TTC549 (cell line): ENCODE results near the gene GRIK1.

ENCODE experiments used
- FAIRE-seq: peaks from 2 replicates; lab custom pipeline; 2012; peaks lifted over from hg19 to GRCh38; lab: Jason Lieb, UNC

The GRIK1 gene

GRCh38 chr21:29718081-29718815, 221.5 kb downstream of the GRIK1 start:
- FAIRE-seq: no peak

- FAIRE-seq: no peak
Measured at GRCh38 chr21:29717659-29718058, 222.1 kb downstream of the GRIK1 start.

GRCh38 chr21:29716753-29717152, 223.0 kb downstream of the GRIK1 start:
- no peak for FAIRE-seq

GRCh38 chr21:29715089-29715488, 224.7 kb downstream of the GRIK1 start:
- no peak for FAIRE-seq

- no peak for FAIRE-seq
Measured at GRCh38 chr21:29712818-29713217, 227.0 kb downstream of the GRIK1 start.

GRCh38 chr21:29711236-29711635, 228.6 kb downstream of the GRIK1 start:
- FAIRE-seq: no peak

DNA sequence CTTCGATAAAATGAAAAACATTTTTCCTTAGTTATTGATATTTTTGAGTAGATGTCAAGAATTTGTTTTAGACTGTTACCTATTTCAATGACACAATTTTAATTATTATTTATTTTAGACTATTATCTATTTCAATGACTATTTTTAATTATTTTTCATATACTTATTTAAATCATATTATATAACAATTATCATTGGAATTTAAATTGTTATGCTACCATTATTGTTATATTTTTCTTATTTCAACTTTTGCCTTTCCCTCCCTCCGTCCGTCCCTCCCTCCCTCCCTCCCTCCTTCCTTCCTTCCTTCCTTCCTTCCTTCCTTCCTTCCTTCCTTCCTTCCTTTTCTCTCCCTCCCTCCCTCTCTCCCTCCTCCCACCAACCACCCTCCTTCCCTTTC, 229.3 kb downstream of the GRIK1 start:
- no peak for FAIRE-seq

GRCh38 chr21:29708401-29708800, 231.4 kb downstream of the GRIK1 start:
- no peak for FAIRE-seq

DNA sequence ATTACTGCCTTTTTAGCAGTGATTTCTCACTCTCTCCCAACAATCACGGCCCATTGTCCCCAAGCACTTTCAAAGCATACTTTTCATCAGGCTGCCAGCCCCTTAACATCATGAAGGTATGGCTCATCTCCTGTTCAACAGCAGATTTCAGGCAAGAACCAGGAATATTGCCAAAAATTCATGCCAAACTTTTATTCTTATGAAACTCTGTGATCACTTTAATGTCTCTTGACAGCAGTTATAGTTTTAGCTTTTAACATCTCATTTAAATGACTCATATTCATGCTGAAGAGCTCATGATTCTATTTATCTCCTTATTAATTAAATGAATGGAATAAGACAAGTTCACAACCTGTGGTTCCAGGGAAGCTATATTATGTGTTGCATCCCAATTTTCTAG, 235.1 kb downstream of the GRIK1 start:
- FAIRE-seq: no peak

DNA sequence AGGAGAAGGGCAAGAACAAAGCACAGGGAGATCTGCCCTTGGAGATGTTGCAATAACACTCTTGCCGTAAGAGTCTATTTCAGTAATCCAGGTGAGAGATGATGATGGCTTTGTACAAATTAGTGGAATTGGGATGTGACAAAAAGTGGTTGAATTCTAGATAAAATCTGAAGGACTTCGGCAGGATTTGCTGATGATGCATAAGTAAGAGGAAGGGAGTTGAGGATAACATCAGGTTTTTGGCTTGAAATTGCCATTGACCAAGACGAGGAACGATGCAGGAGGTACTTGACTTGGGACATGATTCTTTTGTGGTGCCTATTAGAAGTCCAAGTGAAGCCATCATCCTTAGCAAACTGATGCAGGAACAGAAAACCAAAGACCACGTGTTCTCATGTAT, 238.1 kb downstream of the GRIK1 start:
- FAIRE-seq: no peak

GRCh38 chr21:29697555-29698193, 242.1 kb downstream of the GRIK1 start:
- FAIRE-seq: no peak

- no peak for FAIRE-seq
Measured at GRCh38 chr21:29696937-29697336, 242.9 kb downstream of the GRIK1 start.

- no peak for FAIRE-seq
Measured at GRCh38 chr21:29691616-29692491, 247.9 kb downstream of the GRIK1 start.

DNA sequence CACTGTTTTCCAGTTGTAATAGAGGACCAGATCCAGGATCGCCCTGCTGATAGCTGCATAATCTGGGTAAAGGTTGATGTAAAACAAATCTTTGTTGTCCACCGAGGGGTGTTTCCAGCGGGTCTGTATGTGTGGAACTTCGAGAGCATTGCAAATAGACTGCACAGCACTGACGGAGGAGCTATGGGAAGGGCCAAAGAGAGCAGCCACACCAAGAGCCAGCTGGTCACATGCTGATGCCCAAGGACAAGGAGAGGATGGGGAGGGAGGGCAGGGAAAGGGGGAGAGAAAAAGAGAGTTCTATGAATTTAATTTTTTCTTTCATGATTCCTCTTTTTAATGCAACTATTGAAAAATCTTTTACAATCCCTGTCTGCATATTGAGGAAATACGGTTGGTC, 250.0 kb downstream of the GRIK1 start:
- no peak for FAIRE-seq

- FAIRE-seq: no peak
Measured at GRCh38 chr21:29684106-29684505, 255.7 kb downstream of the GRIK1 start.

GRCh38 chr21:29682800-29683199, 257.0 kb downstream of the GRIK1 start:
- no peak for FAIRE-seq

GRCh38 chr21:29680273-29680672, 259.5 kb downstream of the GRIK1 start:
- FAIRE-seq: no peak

- no peak for FAIRE-seq
Measured at GRCh38 chr21:29678626-29679025, 261.2 kb downstream of the GRIK1 start.

- no peak for FAIRE-seq
Measured at GRCh38 chr21:29677326-29677725, 262.5 kb downstream of the GRIK1 start.

GRCh38 chr21:29676395-29676794, 263.4 kb downstream of the GRIK1 start:
- no peak for FAIRE-seq

- FAIRE-seq: no peak
Measured at GRCh38 chr21:29675451-29675850, 264.3 kb downstream of the GRIK1 start.

DNA sequence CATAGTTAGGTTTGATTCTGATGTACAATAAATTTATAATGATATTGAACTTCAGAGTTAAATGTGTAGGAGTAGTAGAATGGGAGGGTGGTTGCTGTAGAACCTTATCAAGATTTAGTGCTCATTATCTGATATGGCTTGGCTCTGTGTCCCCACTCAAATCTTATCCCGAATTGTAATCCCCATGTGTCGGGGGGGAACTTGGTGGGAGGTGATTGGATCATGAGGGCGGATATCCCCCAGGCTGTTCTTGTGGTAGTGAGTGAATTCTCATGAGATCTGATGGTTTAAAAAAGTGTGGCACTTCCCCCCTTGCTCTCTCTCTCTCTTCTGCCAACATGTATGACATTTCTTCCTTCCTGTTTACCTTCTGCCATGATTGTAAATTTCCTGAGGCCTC, 265.5 kb downstream of the GRIK1 start:
- no peak for FAIRE-seq

DNA sequence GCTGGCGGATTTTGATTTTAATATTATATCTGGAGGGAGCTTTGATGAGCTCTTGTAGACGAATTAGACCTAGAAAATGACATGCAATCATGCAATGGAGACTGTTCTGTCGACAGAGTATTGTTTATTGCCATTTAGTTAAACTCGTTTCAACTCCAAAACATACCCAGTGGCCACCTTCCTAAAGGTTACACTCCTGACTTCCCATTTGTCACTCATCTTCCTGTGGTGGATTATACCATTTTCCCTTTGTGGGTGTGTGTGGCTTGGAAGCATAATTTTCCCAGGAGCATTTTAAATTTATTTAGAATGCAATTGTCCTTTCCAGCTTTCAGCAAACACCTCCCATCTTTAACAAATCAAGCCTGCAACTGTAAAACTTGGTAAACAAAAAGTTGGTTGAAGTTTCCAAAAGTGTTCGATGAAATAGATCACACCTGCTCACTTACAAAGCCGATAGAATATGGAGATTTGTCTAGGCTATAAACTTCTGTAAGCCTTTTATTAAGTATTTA, 266.6 kb downstream of the GRIK1 start:
- no peak for FAIRE-seq
